Activated B cell treated with CpG ODN at 0.5 μM for 24 hours (primary cell): ENCODE data around the gene ACAD11. TPM values are rescaled to one million over a fixed set of nuclear protein-coding genes. Genes with fewer than 3 reads are reported as not detected.
"Not testable (repeated sequence)": the region's sequence is repeated elsewhere in the genome, so short reads cannot be mapped to it uniquely, and the experiment has no call there.

ENCODE experiments used
- ATAC-seq: fragments of 200-7000 bp; cut with Tn5 transposase; one replicate; pipeline ENCODE4 v1.10.0; 2021; ENCODE audit warnings: low read depth, mild to moderate bottlenecking, moderate library complexity
- CTCF ChIA-PET: fragments of 350-600 bp; sonication (Branson Sonifier 250); formaldehyde crosslinking; loops from one replicate; lab custom pipeline; 2021; ENCODE audit warnings: antibody characterized with exemption; lab: Charles Lee
- POLR2A ChIA-PET: fragments of 350-600 bp; sonication (Branson Sonifier 250); formaldehyde crosslinking; loops from one replicate; lab custom pipeline; 2021; ENCODE audit warnings: antibody characterized with exemption; lab: Charles Lee
- DNase-seq: peaks from one replicate; pipeline ENCODE4 v3.0.0; 2022
- H3K27ac Mint-ChIP-seq: one replicate; pipeline ENCODE4 v1.8.0; 2020; ENCODE audit warnings: mixed read lengths
- H3K27me3 Mint-ChIP-seq: one replicate; pipeline ENCODE4 v1.8.0; 2021; ENCODE audit warnings: mixed read lengths
- H3K36me3 Mint-ChIP-seq: one replicate; pipeline ENCODE4 v1.8.0; 2021; ENCODE audit warnings: low read depth, mixed read lengths
- H3K4me1 Mint-ChIP-seq: one replicate; pipeline ENCODE4 v1.8.0; 2021; ENCODE audit warnings: mixed read lengths
- H3K4me3 Mint-ChIP-seq: one replicate; pipeline ENCODE4 v1.8.0; 2020; ENCODE audit warnings: mild to moderate bottlenecking, mixed read lengths
- H3K9me3 Mint-ChIP-seq: one replicate; pipeline ENCODE4 v1.8.0; 2020; ENCODE audit warnings: mixed read lengths
- CTCF ChIP-seq: fragments of 200-600 bp; IDR thresholded peaks from one replicate; pipeline ENCODE4 v1.8.0; 2022; ENCODE audit warnings: antibody characterized with exemption, mild to moderate bottlenecking
- intact Hi-C: fragments of 100-400 bp; cut with micrococcal nuclease; formaldehyde crosslinking; loops from one replicate; pipeline ENCODE4 v1.15.1; 2024
- total RNA-seq: library from RNA; stranded (reverse); gene quantifications from 2 replicates; pipeline ENCODE4 v1.2.3, GENCODE V29; 2022

ACAD11 gene
- total RNA-seq, 1 donor from 2014 or later: 24.0 TPM

GRCh38 chr3:132643366-132643765 lies 16.2 kb downstream of the ACAD11 start:
- DNase-seq (no peak), ATAC-seq (no peak)
- no peak overlapping the region for H3K27ac Mint-ChIP-seq
- TF ChIP-seq CTCF: no peak
- peaks cover 20% of the 10 kb centered on the region for H3K36me3 Mint-ChIP-seq
- no peaks in the 10 kb centered on the region for H3K27me3 Mint-ChIP-seq
- no peak overlapping the region for H3K4me3 Mint-ChIP-seq
- H3K9me3 Mint-ChIP-seq: no peaks in the 10 kb centered on the region
- CTCF ChIA-PET: interaction anchor here (0.7 to 3.9 kb wide), 5 partner anchors 10 to 292 kb away, joined by 3 to 61 read pairs (median 3); no protein-coding TSS in a partner anchor
- peaks cover 10% of the 10 kb centered on the region for H3K4me1 Mint-ChIP-seq
- POLR2A ChIA-PET: no interaction called here
- intact Hi-C loops: loop anchor here (10.0 kb wide), 2 partner anchors 379 to 609 kb away; partner anchors contain the start of gene CPNE4

GRCh38 chr3:132642539-132642847 lies 17.1 kb downstream of the ACAD11 start:
- no peak for ATAC-seq
- ChIA-PET CTCF (interaction anchor here (0.7 to 3.9 kb wide), 7 partner anchors 11 to 291 kb away, joined by 3 to 61 read pairs (median 4); partner anchors contain the start of gene ACAD11), POLR2A (no interaction called here)
- Mint-ChIP-seq H3K9me3 (no peaks in the 10 kb centered on the region), H3K4me3 (no peak overlapping the region), H3K27ac (no peak overlapping the region), H3K27me3 (no peaks in the 10 kb centered on the region), H3K4me1 (peaks cover 7% of the 10 kb centered on the region), H3K36me3 (peaks cover 24% of the 10 kb centered on the region)
- no peak for TF ChIP-seq CTCF
- DNase-seq: no peak
- intact Hi-C loops: loop anchor here (1.0 to 10.0 kb wide), 4 partner anchors 106 to 608 kb away; partner anchors contain the start of gene CPNE4

GRCh38 chr3:132641837-132642538 lies 17.6 kb downstream of the ACAD11 start:
- Mint-ChIP-seq H3K27ac (no peak overlapping the region), H3K4me1 (peaks cover 3% of the 10 kb centered on the region), H3K36me3 (peaks cover 27% of the 10 kb centered on the region), H3K27me3 (no peaks in the 10 kb centered on the region), H3K9me3 (no peaks in the 10 kb centered on the region), H3K4me3 (no peak overlapping the region)
- POLR2A ChIA-PET: no interaction called here
- DNase-seq (no peak), ATAC-seq (no peak)
- intact Hi-C loops: loop anchor here (1.0 to 10.0 kb wide), 4 partner anchors 106 to 607 kb away; partner anchors contain the start of gene CPNE4
- CTCF ChIA-PET: interaction anchor here (0.6 to 3.9 kb wide), 9 partner anchors 11 to 290 kb away, joined by 3 to 61 read pairs (median 4); partner anchors contain the start of gene ACAD11
- TF ChIP-seq CTCF: peak; percentile 97

- DNase-seq, ATAC-seq, H3K9me3 Mint-ChIP-seq, H3K4me3 Mint-ChIP-seq, POLR2A ChIA-PET, H3K27ac Mint-ChIP-seq, H3K4me1 Mint-ChIP-seq, H3K27me3 Mint-ChIP-seq: not testable (repeated sequence)
- CTCF ChIA-PET: interaction anchor here (0.6 to 3.9 kb wide), 8 partner anchors 10 to 289 kb away, joined by 3 to 61 read pairs (median 4); no protein-coding TSS in a partner anchor
- intact Hi-C loops: loop anchor here (10.0 kb wide), 2 partner anchors 377 to 607 kb away; partner anchors contain the start of gene CPNE4
- peaks cover 30% of the 10 kb centered on the region for H3K36me3 Mint-ChIP-seq
Observed at GRCh38 chr3:132641427-132641826, 18.2 kb downstream of the ACAD11 start.

- no peak overlapping the region for H3K4me3 Mint-ChIP-seq
- no peak overlapping the region for H3K27ac Mint-ChIP-seq
- DNase-seq (no peak), ATAC-seq (no peak)
- peaks cover 39% of the 10 kb centered on the region for H3K36me3 Mint-ChIP-seq
- no peak for TF ChIP-seq CTCF
- no peaks in the 10 kb centered on the region for H3K9me3 Mint-ChIP-seq
- ChIA-PET CTCF (interaction anchor here (0.9 to 1.6 kb wide), 3 partner anchors 102 to 104 kb away, joined by 4 to 5 read pairs (median 5); no protein-coding TSS in a partner anchor), POLR2A (no interaction called here)
- H3K4me1 Mint-ChIP-seq: no peaks in the 10 kb centered on the region
- H3K27me3 Mint-ChIP-seq: no peaks in the 10 kb centered on the region
- intact Hi-C loops: no loop called here
Observed at GRCh38 chr3:132638706-132639105, 20.9 kb downstream of the ACAD11 start.
